H1 (cell line): ENCODE data around the gene LAMB1. TPM values are rescaled to one million over a fixed set of nuclear protein-coding genes. Genes with fewer than 3 reads are reported as not detected.
A peak's percentile ranks its signal among the peaks of the same experiment; 100 is the strongest.

Source experiments
- CTCF ChIA-PET: fragments of 300-600 bp; sonication (Branson Sonifier 250); formaldehyde crosslinking; loops from one replicate; lab custom pipeline; 2021; ENCODE audit not compliant: partially characterized antibody; lab: Charles Lee
- POLR2A ChIA-PET: fragments of 300-600 bp; sonication (Branson Sonifier 250); formaldehyde crosslinking; loops from one replicate; lab custom pipeline; 2021; ENCODE audit warnings: inconsistent platforms; ENCODE audit not compliant: partially characterized antibody; lab: Charles Lee
- DNase-seq, 2 experiments: peaks; one replicate each; pipeline versions ENCODE4 v3.0.0 to v3.0.0-alpha.2; 2010 to 2022; ENCODE audit warnings: low spot score in 2 of 2, low read depth in 1 of 2, mixed read lengths in 1 of 2
- FAIRE-seq: peaks from 2 replicates; lab custom pipeline; 2011; peaks lifted over from hg19 to GRCh38; lab: Jason Lieb, UNC
- H2AFZ ChIP-seq: 2 replicates; pipeline ENCODE4 v1.8.1; 2012; ENCODE audit warnings: low read length, inconsistent platforms
- H2AK5ac ChIP-seq: 2 replicates; pipeline ENCODE4 v1.6.1; 2013; ENCODE audit warnings: low read depth, low read length
- H2BK120ac ChIP-seq: replicated peaks from 2 replicates; pipeline ENCODE3; 2013; ENCODE audit warnings: low read depth, low read length, inconsistent platforms
- H2BK12ac ChIP-seq: 2 replicates; pipeline ENCODE4 v1.6.1; 2013; ENCODE audit warnings: low read depth, low read length
- H2BK15ac ChIP-seq: 2 replicates; pipeline ENCODE4 v1.6.1; 2013; ENCODE audit warnings: low read length
- H2BK20ac ChIP-seq: 2 replicates; pipeline ENCODE4 v1.6.1; 2013; ENCODE audit warnings: low read length
- H2BK5ac ChIP-seq: 2 replicates; pipeline ENCODE4 v1.6.1; 2013; ENCODE audit warnings: low read depth, low read length
- H3K14ac ChIP-seq: 2 replicates; pipeline ENCODE4 v1.6.1; 2013; ENCODE audit warnings: inconsistent platforms; ENCODE audit not compliant: insufficient read length
- H3K18ac ChIP-seq: 2 replicates; pipeline ENCODE4 v1.6.1; 2013; ENCODE audit warnings: low read length; ENCODE audit errors: extremely low read depth
- H3K23ac ChIP-seq: 2 replicates; pipeline ENCODE4 v1.6.1; 2013; ENCODE audit warnings: inconsistent platforms; ENCODE audit not compliant: insufficient read length
- H3K23me2 ChIP-seq: 2 replicates; pipeline ENCODE4 v1.6.1; 2013; ENCODE audit warnings: low read depth, low read length
- H3K27ac ChIP-seq: 2 replicates; pipeline ENCODE4 v1.6.1; 2011; ENCODE audit warnings: low read depth, low read length, inconsistent platforms
- H3K27me3 ChIP-seq, 4 experiments: replicated peaks in 1 of 4; 1 replicate in 1 of 4; 2 replicates in 3 of 4; pipeline versions ENCODE4 v1.6.1 to v1.8.1; 2011 to 2013; ENCODE audit warnings: low read length in 3 of 4, mild to moderate bottlenecking in 3 of 4, inconsistent platforms in 2 of 4, mixed read lengths in 2 of 4, moderate library complexity in 1 of 4; ENCODE audit not compliant: control insufficient read depth in 3 of 4, insufficient read depth in 3 of 4; ENCODE audit errors: extremely low read depth in 1 of 4
- H3K36me3 ChIP-seq, 4 experiments: 2 replicates each; pipeline versions ENCODE4 v1.6.1 to v1.8.1; 2011 to 2013; ENCODE audit warnings: mild to moderate bottlenecking in 4 of 4, low read length in 3 of 4, moderate library complexity in 2 of 4, control low read depth in 1 of 4, inconsistent platforms in 1 of 4; ENCODE audit not compliant: insufficient read depth in 4 of 4, control insufficient read depth in 2 of 4
- H3K4ac ChIP-seq: replicated peaks from 2 replicates; pipeline ENCODE3; 2013; ENCODE audit warnings: low read length, low read depth, mixed read lengths, inconsistent platforms; ENCODE audit not compliant: insufficient read length
- H3K4me1 ChIP-seq, 4 experiments: replicated peaks in 1 of 4; 1 replicate in 1 of 4; 2 replicates in 3 of 4; pipeline versions ENCODE4 v1.6.1 to v1.8.1; 2011 to 2013; ENCODE audit warnings: low read length in 3 of 4, inconsistent platforms in 2 of 4, mixed read lengths in 1 of 4; ENCODE audit not compliant: insufficient read depth in 4 of 4, control insufficient read depth in 3 of 4
- H3K4me2 ChIP-seq, 2 experiments: 2 replicates each; pipeline versions ENCODE4 v1.6.1 to v1.8.1; 2011 to 2013; ENCODE audit warnings: low read depth in 2 of 2, low read length in 2 of 2, control low read depth in 1 of 2, inconsistent platforms in 1 of 2, mild to moderate bottlenecking in 1 of 2; ENCODE audit not compliant: insufficient read depth in 1 of 2
- H3K4me3 ChIP-seq, 4 experiments: fragments of 200-600, 300-600 bp in 1 of 4; sonication (generic), shearing (Covaris generic), sonication (Bioruptor Twin) in 1 of 4; 2 replicates each; pipeline versions ENCODE4 v1.5.1 to v1.8.1; 2011 to 2016; ENCODE audit warnings: low read length in 4 of 4, low read depth in 3 of 4, control low read depth in 2 of 4, inconsistent platforms in 2 of 4, mild to moderate bottlenecking in 2 of 4, mixed read lengths in 1 of 4, moderate library complexity in 1 of 4; ENCODE audit not compliant: insufficient read depth in 2 of 4; ENCODE audit errors: extremely low read depth in 1 of 4
- H3K56ac ChIP-seq: replicated peaks from 2 replicates; pipeline ENCODE3; 2013; ENCODE audit warnings: low read depth, mild to moderate bottlenecking, mixed read lengths, low read length, inconsistent platforms; ENCODE audit not compliant: insufficient read length
- H3K79me1 ChIP-seq: 2 replicates; pipeline ENCODE4 v1.6.1; 2013; ENCODE audit warnings: low read depth, low read length, control low read depth
- H3K79me2 ChIP-seq, 2 experiments: 2 replicates each; pipeline versions ENCODE4 v1.6.1 to v1.8.1; 2012 to 2013; ENCODE audit warnings: low read length in 2 of 2, mild to moderate bottlenecking in 2 of 2, inconsistent platforms in 1 of 2; ENCODE audit not compliant: insufficient read depth in 2 of 2, control insufficient read depth in 1 of 2
- H3K9ac ChIP-seq, 4 experiments: replicated peaks in 1 of 4; 1 replicate in 1 of 4; 2 replicates in 3 of 4; pipeline versions ENCODE4 v1.6.1 to v1.8.1; 2011 to 2013; ENCODE audit warnings: low read depth in 3 of 4, low read length in 3 of 4, control low read depth in 2 of 4, mild to moderate bottlenecking in 2 of 4, moderate library complexity in 2 of 4, inconsistent platforms in 1 of 4; ENCODE audit errors: extremely low read depth in 1 of 4
- H3K9me3 ChIP-seq, 2 experiments: 2 replicates each; pipeline versions ENCODE4 v1.6.1 to v1.8.1; 2012 to 2013; ENCODE audit warnings: mild to moderate bottlenecking in 2 of 2, moderate library complexity in 2 of 2, control low read depth in 1 of 2, inconsistent platforms in 1 of 2, low read depth in 1 of 2, low read length in 1 of 2, mixed read lengths in 1 of 2; ENCODE audit not compliant: insufficient read depth in 2 of 2
- H4K20me1 ChIP-seq, 2 experiments: replicated peaks in 1 of 2; 2 replicates each; pipeline versions ENCODE3 to v1.8.1; 2011 to 2013; ENCODE audit warnings: inconsistent platforms in 2 of 2, low read length in 2 of 2, mild to moderate bottlenecking in 1 of 2; ENCODE audit not compliant: insufficient read depth in 2 of 2, control insufficient read depth in 1 of 2
- H4K5ac ChIP-seq: 2 replicates; pipeline ENCODE4 v1.6.1; 2013; ENCODE audit warnings: low read length, low read depth, mixed read lengths, inconsistent platforms; ENCODE audit not compliant: insufficient read length
- H4K8ac ChIP-seq: 2 replicates; pipeline ENCODE4 v1.8.0; 2013; ENCODE audit warnings: mild to moderate bottlenecking, moderate library complexity, low read length, inconsistent platforms; ENCODE audit not compliant: insufficient read depth; ENCODE audit errors: extremely low read depth
- H4K91ac ChIP-seq: replicated peaks from 2 replicates; pipeline ENCODE3; 2013; ENCODE audit warnings: low read length, mixed read lengths, inconsistent platforms; ENCODE audit not compliant: insufficient read length
- BCL11A ChIP-seq, 2 experiments: IDR thresholded peaks; one replicate each; pipeline ENCODE4 v1.6.1; 2011; ENCODE audit warnings: low read depth in 2 of 2, low read length in 2 of 2, mild to moderate bottlenecking in 2 of 2
- KDM1A ChIP-seq: fragments of 200-600, 300-600 bp; sonication (generic); IDR thresholded peaks from 2 replicates; pipeline ENCODE4 v1.7.1; 2016; ENCODE audit warnings: mild to moderate bottlenecking, low read length, borderline replicate concordance
- RAD21 ChIP-seq, 2 experiments: IDR thresholded peaks in 1 of 2; conservative IDR thresholded peaks in 1 of 2; 2 replicates each; pipeline ENCODE4 v1.6.1; 2011; ENCODE audit warnings: low read depth in 2 of 2, low read length in 2 of 2, improper control_type of control experiment in 1 of 2, inconsistent platforms in 1 of 2, mild to moderate bottlenecking in 1 of 2, moderate library complexity in 1 of 2
- TBP ChIP-seq: IDR thresholded peaks from 2 replicates; pipeline ENCODE4 v1.6.1; 2011; ENCODE audit warnings: low read depth, low read length, improper control_type of control experiment
- WGBS, 2 experiments: shearing (Covaris generic) in 1 of 2; methylation state at CpG; one replicate each; pipeline versions ENCODE4 v1.1.6 to v1.1.7; 2013 to 2015; ENCODE audit warnings: low lambda C conversion rate in 2 of 2, mixed read lengths in 2 of 2, inconsistent platforms in 1 of 2, low coverage in 1 of 2, missing lambda C conversion rate in 1 of 2; ENCODE audit not compliant: insufficient replicate concordance in 2 of 2, insufficient coverage in 1 of 2, insufficient read length in 1 of 2; ENCODE audit errors: extremely low coverage in 1 of 2, missing lambda C conversion rate in 1 of 2; 5-methylcytosine and 5-hydroxymethylcytosine counted together
- polyA plus RNA-seq, 7 experiments: library from polyadenylated mRNA; depleted of rRNA in 3 of 7; stranded (reverse) in 5 of 7; unstranded in 2 of 7; fragments of >200 nt in 5 of 7; fragments of 200-250 nt in 2 of 7; gene quantifications; 1 replicate in 5 of 7; 2 replicates in 1 of 7; 4 replicates in 1 of 7; pipeline versions ENCODE4 v1.2.1 to v1.2.3, GENCODE V29; 2011 to 2013; ENCODE audit warnings: missing spikeins in 2 of 7, mixed read lengths in 2 of 7
- total RNA-seq: library from RNA; stranded (reverse); fragmentation: NEBNext Ultra II Directional; extraction: Animal tissue kit (Norgen Biotek cat#: 25700); gene quantifications from 2 replicates; pipeline ENCODE4 v1.2.1, GENCODE V29; 2021

Gene LAMB1
- total and polyA plus RNA-seq, 2 of the 8 experiments (the other 6 are each of a cell fraction or from before 2014, with no cell fraction given) = 31.9 to 38.5 TPM

- no peak overlapping the region for H2BK120ac ChIP-seq
- DNase-seq (no peak), FAIRE-seq (no peak)
- H2BK12ac ChIP-seq = peak overlapping the region; percentile 82; the same call in 1 of the 2 replicates
- no peaks in the 10 kb centered on the region for H3K79me1 ChIP-seq
- WGBS, 2 experiments = 90% methylated on average over 10 of the region's 10 CpGs; no CpG with 5 or more reads in 1 of the 2 experiments
- H4K20me1 ChIP-seq = no peaks in the 10 kb centered on the region
- H3K56ac ChIP-seq = no peak overlapping the region
- H4K8ac ChIP-seq = no peak overlapping the region
- H3K4me1 ChIP-seq = peaks cover 3 to 17% (median 10%) of the 10 kb centered on the region in 4 experiments; a peak in 6 of 7 replicates
- no peaks in the 10 kb centered on the region for H3K9me3 ChIP-seq
- H2BK20ac ChIP-seq = peak overlapping the region; percentile 64; the same call in 1 of the 2 replicates
- no peak overlapping the region for H3K4me3 ChIP-seq
- no peak overlapping the region for H4K91ac ChIP-seq
- H2BK15ac ChIP-seq = peak overlapping the region; percentile 51; the same call in 1 of the 2 replicates
- H3K36me3 ChIP-seq = peaks cover 3 to 50% (median 9%) of the 10 kb centered on the region in 4 experiments; a peak in 5 of 8 replicates
- peak overlapping the region; percentile 50; the same call in 1 of the 2 replicates for H2BK5ac ChIP-seq
- no peak overlapping the region for H4K5ac ChIP-seq
- no peaks in the 10 kb centered on the region; the same call in 1 of the 2 replicates for H3K23me2 ChIP-seq
- peak overlapping the region in 1 of 2 experiments; percentile 24; a peak in 2 of 4 replicates for H3K4me2 ChIP-seq
- H2AK5ac ChIP-seq = no peak overlapping the region
- H3K9ac ChIP-seq = no peak overlapping the region
- no peak overlapping the region for H3K27ac ChIP-seq
- H3K23ac ChIP-seq = no peak overlapping the region
- peak overlapping the region; percentile 48; the same call in 1 of the 2 replicates for H3K18ac ChIP-seq
- no peak overlapping the region for H3K4ac ChIP-seq
- ChIA-PET POLR2A (interaction anchor here (1.1 to 5.0 kb wide), 4 partner anchors 10 to 51 kb away, joined by 3 to 36 read pairs (median 4); no protein-coding TSS in a partner anchor), CTCF (interaction anchor here (0.6 to 1.7 kb wide), 10 partner anchors 31 to 1693 kb away, joined by 3 to 5 read pairs (median 4); partner anchors contain the start of gene LAMB1)
- no peak overlapping the region for H2AFZ ChIP-seq
- TF ChIP-seq KDM1A (no peak), BCL11A (IDR thresholded peaks at IDR 0.05; ENCODE audit: low read depth in 2 of 2, low read length in 2 of 2) (no peak), RAD21 (IDR thresholded peaks at IDR 0.05 in 1 of 2, conservative IDR thresholded peaks at IDR 0.05 in 1 of 2; ENCODE audit: low read depth in 2 of 2, low read length in 2 of 2) (no peak), TBP (no peak)
- no peak overlapping the region for H3K14ac ChIP-seq
- H3K79me2 ChIP-seq = no peaks in the 10 kb centered on the region
- H3K27me3 ChIP-seq = no peaks in the 10 kb centered on the region
These were observed 49.6 kb downstream of the LAMB1 start for GRCh38 chr7:107953265-107953923.
